Measurements from ENCODE around the gene ATP1B3. TPM values are rescaled to one million over a fixed set of nuclear protein-coding genes. Genes with fewer than 3 reads are reported as not detected.
A peak's percentile ranks its signal among the peaks of the same experiment; 100 is the strongest.

The ATP1B3 gene
- total and polyA plus RNA-seq, 9 of the 15 experiments (the other 6 are each of a cell fraction or from before 2014, with no cell fraction given): 48.3 to 202 (median 123) TPM

GRCh38 chr3:141854599-141854998 lies 21.8 kb upstream of the ATP1B3 start:
- CTCF ChIA-PET (ENCODE audit: low intra/inter-chr PET ratio): no interaction called here
- in situ Hi-C loops (cut with MboI): no loop called here
- TF ChIP-seq HINFP (tag; conservative IDR thresholded peaks at IDR 0.05; ENCODE audit: low read depth) (no peak), RAD21 (CRISPR knock-in tag; conservative IDR thresholded peaks at IDR 0.05 in 1 of 2, IDR thresholded peaks at IDR 0.05 in 1 of 2) (peak in 1 of 2 experiments; percentile 44; a peak in 2 of 4 replicates), EP400 (IDR thresholded peaks at IDR 0.05) (no peak), THAP7 (CRISPR knock-in tag; IDR thresholded peaks at IDR 0.05) (no peak), RBM17 (IDR thresholded peaks at IDR 0.05; ENCODE audit: borderline replicate concordance, low read depth, low read length) (no peak), ZHX1 (conservative IDR thresholded peaks at IDR 0.05; ENCODE audit: low read length) (no peak), ADNP (tag; IDR thresholded peaks at IDR 0.05) (no peak), REST (IDR thresholded peaks at IDR 0.05; ENCODE audit: borderline replicate concordance) (peak; percentile 8; the same call in 1 of the 2 replicates), REST (CRISPR knock-in tag; IDR thresholded peaks at IDR 0.05; ENCODE audit: low read depth) (no peak)

More at GRCh38 chr3:141854599-141854998, 21.8 kb upstream of the ATP1B3 start:
- DNase-seq (ENCODE audit: extremely low read depth in 1 of 4, low spot score in 3 of 4): no peak
- no TSS peak for BruUV-seq (replicated peaks)
- no peak overlapping the region for H3K4me3 ChIP-seq
- 0 out of 3 replicates have a peak, but pooled peaks have one; percentile 52 for ATAC-seq
- FAIRE-seq: no peak
- POLR2A ChIA-PET: no interaction called here
- H3K36me3 ChIP-seq (ENCODE audit: control insufficient read depth, insufficient read depth, low read length): no peaks in the 10 kb centered on the region
- intact Hi-C loops (cut with micrococcal nuclease): no loop called here
- H3K9ac ChIP-seq (ENCODE audit: insufficient read depth in 1 of 2, low read depth in 2 of 2, low read length in 2 of 2): no peak overlapping the region
- H2AFZ ChIP-seq (ENCODE audit: low read depth, low read length): no peak overlapping the region
- no peaks in the 10 kb centered on the region for H3K9me3 ChIP-seq (replicated peaks; ENCODE audit: control insufficient read depth, insufficient read depth, low read depth, low read length)
- H3K9me1 ChIP-seq (ENCODE audit: control insufficient read depth, insufficient read depth, low read length): no peaks in the 10 kb centered on the region
- no peaks in the 10 kb centered on the region for H3K27me3 ChIP-seq (ENCODE audit: control insufficient read depth in 2 of 2, insufficient read depth in 2 of 2, low read length in 2 of 2)
- H4K20me1 ChIP-seq (replicated peaks; ENCODE audit: control insufficient read depth, insufficient read depth, low read length): no peaks in the 10 kb centered on the region
- no peak overlapping the region for H3K27ac ChIP-seq (ENCODE audit: extremely low read depth, low read depth, low read length)
- H3K79me2 ChIP-seq (ENCODE audit: control insufficient read depth, insufficient read depth, low read length): no peaks in the 10 kb centered on the region
- WGBS (ENCODE audit: insufficient coverage, low coverage, missing lambda C conversion rate): 33% methylated on average over 1 of the region's 1 CpG
- peaks cover 8 to 12% of the 10 kb centered on the region in 2 experiments; a peak in 4 of 5 replicates for H3K4me1 ChIP-seq (replicated peaks in 1 of 2; ENCODE audit: control insufficient read depth in 2 of 2, insufficient read depth in 2 of 2, low read length in 2 of 2)
- H3K4me2 ChIP-seq (ENCODE audit: insufficient read depth, low read length): no peak overlapping the region
